OCI-LY1 (cell line): ENCODE results near the gene ACSF2.

ENCODE experiments used
- H2AFZ ChIP-seq: fragments of 200-600 bp; sonication (generic), shearing (Covaris generic); 2 replicates; pipeline ENCODE4 v1.6.0; 2014; ENCODE audit warnings: antibody characterized with exemption, mild to moderate bottlenecking, low read length
- H3F3A ChIP-seq: fragments of 200-600 bp; sonication (generic), shearing (Covaris generic); 2 replicates; pipeline ENCODE4 v1.6.0; 2014; ENCODE audit warnings: mild to moderate bottlenecking, antibody characterized with exemption, low read length, moderate library complexity; ENCODE audit not compliant: insufficient read depth
- H3K27ac ChIP-seq: fragments of 200-600 bp; sonication (generic); 2 replicates; pipeline ENCODE4 v1.5.1; 2014; ENCODE audit warnings: low read length, mixed run types, mild to moderate bottlenecking, low read depth; ENCODE audit not compliant: poor library complexity, severe bottlenecking
- H3K27me3 ChIP-seq: fragments of 200-600 bp; sonication (generic); 2 replicates; pipeline ENCODE4 v1.6.0; 2014; ENCODE audit warnings: antibody characterized with exemption, mild to moderate bottlenecking, low read length, moderate library complexity; ENCODE audit not compliant: insufficient read depth
- H3K36me3 ChIP-seq: fragments of 200-600 bp; sonication (generic); 2 replicates; pipeline ENCODE4 v1.6.1; 2014; ENCODE audit warnings: mild to moderate bottlenecking, antibody characterized with exemption, low read length, moderate library complexity, mixed read lengths; ENCODE audit not compliant: insufficient read depth
- H3K4me1 ChIP-seq: fragments of 200-600 bp; sonication (generic); 2 replicates; pipeline ENCODE4 v1.5.1; 2014; ENCODE audit warnings: mild to moderate bottlenecking, low read length, moderate library complexity; ENCODE audit not compliant: insufficient read depth, severe bottlenecking
- H3K4me2 ChIP-seq: fragments of 200-600 bp; sonication (generic), shearing (Covaris generic); 2 replicates; pipeline ENCODE4 v1.6.1; 2014; ENCODE audit warnings: low read length
- H3K4me3 ChIP-seq: fragments of 200-600 bp; sonication (generic); 2 replicates; pipeline ENCODE4 v1.5.1; 2014; ENCODE audit warnings: low read length, low read depth, mild to moderate bottlenecking, mixed read lengths; ENCODE audit not compliant: poor library complexity, severe bottlenecking
- H3K79me2 ChIP-seq: fragments of 200-600 bp; shearing (Covaris generic); 2 replicates; pipeline ENCODE4 v1.6.1; 2016; ENCODE audit warnings: mixed run types, low read length, mixed read lengths; ENCODE audit not compliant: insufficient read depth
- H3K9ac ChIP-seq: fragments of 200-600 bp; sonication (generic), shearing (Covaris generic); 2 replicates; pipeline ENCODE4 v1.6.1; 2014; ENCODE audit warnings: mild to moderate bottlenecking, low read length, mixed read lengths
- H3K9me2 ChIP-seq: fragments of 200-600 bp; sonication (generic), shearing (Covaris generic); 2 replicates; pipeline ENCODE4 v1.6.1; 2014; ENCODE audit warnings: low read depth, mild to moderate bottlenecking, low read length, mixed read lengths
- H3K9me3 ChIP-seq: fragments of 200-600 bp; shearing (Covaris generic); 2 replicates; pipeline ENCODE4 v1.6.1; 2014; ENCODE audit warnings: low read length, mixed read lengths
- H4K20me1 ChIP-seq: fragments of 200-600 bp; sonication (generic), shearing (Covaris generic); 2 replicates; pipeline ENCODE4 v1.6.0; 2016; ENCODE audit warnings: mild to moderate bottlenecking, low read length; ENCODE audit not compliant: insufficient read depth
- EZH2 ChIP-seq: fragments of 200-600 bp; sonication (generic), shearing (Covaris generic); IDR thresholded peaks from 2 replicates; pipeline ENCODE4 v1.8.0; 2017; ENCODE audit warnings: borderline replicate concordance, mixed run types, mild to moderate bottlenecking, antibody characterized with exemption, low read length, moderate library complexity, mixed read lengths
- TF ChIP-seq, protein P1 (sequence below): fragments of 200-600 bp; sonication (generic), shearing (Covaris generic); IDR thresholded peaks from 2 replicates; pipeline ENCODE4 v1.5.1; 2017; ENCODE audit warnings: mild to moderate bottlenecking, antibody characterized with exemption, low read length, moderate library complexity, mixed read lengths

Gene ACSF2

DNA sequence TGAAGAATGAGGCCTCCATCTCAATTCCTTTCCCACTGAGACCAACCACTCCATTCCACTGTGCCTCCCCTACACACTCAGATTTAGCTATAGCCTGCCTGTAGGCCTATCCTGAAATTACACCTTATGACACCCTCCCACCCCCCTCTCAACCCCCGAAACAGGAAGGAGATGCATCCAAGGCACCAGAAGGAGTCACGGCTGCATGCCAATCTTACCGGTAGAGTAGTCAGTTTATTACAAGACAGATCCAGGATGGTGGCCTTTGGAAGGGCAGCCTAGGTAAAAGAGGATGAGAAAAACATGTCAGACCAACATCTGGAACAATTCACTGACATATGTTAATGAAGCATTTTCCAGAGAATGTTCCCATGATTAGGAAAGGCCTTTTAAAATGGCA lies 31.3 kb upstream of the ACSF2 start:
- Histone ChIP-seq H3K27me3 (no peaks in the 10 kb centered on the region; the same call in 1 of the 2 replicates), H3K36me3 (peaks cover 54% of the 10 kb centered on the region), H3K9me3 (no peaks in the 10 kb centered on the region), H3K4me1 (peaks cover 32% of the 10 kb centered on the region), H3K4me2 (no peak overlapping the region), H3K27ac (no peak overlapping the region), H4K20me1 (no peaks in the 10 kb centered on the region), H3K9me2 (no peaks in the 10 kb centered on the region), H3K4me3 (no peak overlapping the region), H3F3A (no peaks in the 10 kb centered on the region), H3K9ac (no peak overlapping the region), H2AFZ (no peak overlapping the region), H3K79me2 (peaks cover 19% of the 10 kb centered on the region)
- TF ChIP-seq, protein P1, sequence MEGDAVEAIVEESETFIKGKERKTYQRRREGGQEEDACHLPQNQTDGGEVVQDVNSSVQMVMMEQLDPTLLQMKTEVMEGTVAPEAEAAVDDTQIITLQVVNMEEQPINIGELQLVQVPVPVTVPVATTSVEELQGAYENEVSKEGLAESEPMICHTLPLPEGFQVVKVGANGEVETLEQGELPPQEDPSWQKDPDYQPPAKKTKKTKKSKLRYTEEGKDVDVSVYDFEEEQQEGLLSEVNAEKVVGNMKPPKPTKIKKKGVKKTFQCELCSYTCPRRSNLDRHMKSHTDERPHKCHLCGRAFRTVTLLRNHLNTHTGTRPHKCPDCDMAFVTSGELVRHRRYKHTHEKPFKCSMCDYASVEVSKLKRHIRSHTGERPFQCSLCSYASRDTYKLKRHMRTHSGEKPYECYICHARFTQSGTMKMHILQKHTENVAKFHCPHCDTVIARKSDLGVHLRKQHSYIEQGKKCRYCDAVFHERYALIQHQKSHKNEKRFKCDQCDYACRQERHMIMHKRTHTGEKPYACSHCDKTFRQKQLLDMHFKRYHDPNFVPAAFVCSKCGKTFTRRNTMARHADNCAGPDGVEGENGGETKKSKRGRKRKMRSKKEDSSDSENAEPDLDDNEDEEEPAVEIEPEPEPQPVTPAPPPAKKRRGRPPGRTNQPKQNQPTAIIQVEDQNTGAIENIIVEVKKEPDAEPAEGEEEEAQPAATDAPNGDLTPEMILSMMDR: no peak
- TF ChIP-seq EZH2: no peak

DNA sequence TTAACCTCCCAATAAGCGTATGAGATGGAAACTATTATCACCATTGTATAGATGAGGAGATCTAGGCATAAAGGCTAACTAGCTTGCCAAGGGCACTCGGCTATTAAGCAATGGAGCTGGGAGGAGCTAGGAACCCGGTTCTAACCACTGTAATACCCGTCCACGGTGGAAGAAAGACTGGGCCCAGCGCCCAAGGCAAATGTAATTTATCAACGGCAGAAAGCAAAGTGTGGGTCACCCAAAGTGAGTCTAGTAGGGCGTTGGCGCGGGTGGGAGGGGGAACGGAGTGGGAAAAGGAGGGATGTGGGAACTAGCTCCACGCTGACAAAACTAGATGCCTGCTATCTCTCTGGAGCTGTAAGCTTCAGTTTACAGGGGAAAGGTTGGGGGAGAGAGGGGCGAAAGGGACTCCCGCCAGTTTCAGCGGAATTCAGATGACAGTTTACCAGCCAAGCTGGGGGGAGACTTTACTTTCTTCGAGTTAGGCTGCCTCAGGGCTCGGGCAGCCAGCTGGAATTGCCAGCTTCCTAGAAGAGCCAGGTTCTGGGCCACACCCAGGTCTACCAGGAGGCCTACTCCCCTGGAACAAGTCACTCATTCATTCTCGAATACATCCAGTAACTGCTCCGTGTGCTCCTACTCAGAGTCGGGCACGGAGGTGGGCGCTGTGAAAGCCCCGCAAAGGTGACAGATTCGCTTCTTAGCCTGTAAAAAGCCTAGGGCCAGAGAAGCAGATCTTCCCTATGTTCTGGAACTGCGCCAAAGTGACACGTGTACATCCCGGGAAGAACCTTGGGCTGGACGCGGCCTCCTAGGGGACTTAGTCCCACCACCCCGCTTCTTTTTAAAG lies 29.5 kb upstream of the ACSF2 start:
- H3K9ac ChIP-seq: peak overlapping the region; percentile 80
- no peak overlapping the region for H3K27ac ChIP-seq
- H3K9me2 ChIP-seq: no peaks in the 10 kb centered on the region
- no peak overlapping the region for H2AFZ ChIP-seq
- H3K4me3 ChIP-seq: peak overlapping the region; percentile 79
- no peaks in the 10 kb centered on the region for H4K20me1 ChIP-seq
- H3F3A ChIP-seq: no peaks in the 10 kb centered on the region
- peak overlapping the region; percentile 92 for H3K4me2 ChIP-seq
- peaks cover 27% of the 10 kb centered on the region for H3K4me1 ChIP-seq
- H3K27me3 ChIP-seq: no peaks in the 10 kb centered on the region; the same call in 1 of the 2 replicates
- H3K9me3 ChIP-seq: no peaks in the 10 kb centered on the region
- peaks cover 36% of the 10 kb centered on the region for H3K36me3 ChIP-seq
- no peak for TF ChIP-seq EZH2
- TF ChIP-seq, protein P1: no peak
- peaks cover 19% of the 10 kb centered on the region for H3K79me2 ChIP-seq

DNA sequence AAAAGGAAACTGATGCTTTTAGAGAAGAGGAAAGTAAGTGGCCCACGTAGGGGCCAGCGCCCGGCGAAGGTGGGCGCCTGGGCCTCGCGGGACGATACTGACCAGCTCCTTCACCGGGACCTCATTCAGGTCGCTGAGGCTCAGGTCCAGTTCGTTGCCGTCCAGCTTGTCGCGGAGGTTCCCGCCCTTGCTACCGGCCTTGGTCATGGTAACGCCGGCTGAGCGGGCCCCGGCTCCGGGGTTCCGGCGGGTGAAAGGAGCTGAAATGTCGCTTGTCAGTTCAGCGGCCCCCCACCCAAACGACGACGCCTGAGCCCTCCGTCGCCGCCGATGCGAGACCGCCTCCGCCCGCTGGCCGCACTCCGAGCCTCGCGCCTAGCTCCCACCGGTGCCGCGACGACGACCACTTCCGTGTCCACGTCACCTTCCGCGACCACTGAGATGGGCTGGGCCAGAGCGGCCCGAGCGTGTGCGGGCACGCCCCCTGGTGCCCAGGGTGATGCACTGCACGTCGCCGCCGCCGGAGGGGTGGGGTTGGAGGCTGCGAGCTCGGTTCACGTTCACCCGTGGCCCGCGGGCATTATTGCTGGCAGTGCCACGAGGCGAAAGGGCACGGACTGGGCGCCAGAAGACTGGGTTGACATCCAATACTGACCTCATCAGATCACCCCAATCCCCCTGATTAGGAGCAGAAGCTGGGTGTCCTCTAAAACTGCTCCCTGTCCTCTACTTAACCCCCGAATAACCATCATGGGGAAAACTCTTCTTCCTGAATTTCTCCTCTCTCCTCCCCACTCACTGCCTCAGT lies 28.7 kb upstream of the ACSF2 start, which contains the start of gene LRRC59:
Gene LRRC59 (minus strand): TSS at position 413 of the 808 bp plus-strand sequence. CDS start 206 bp downstream, at position 207.
- Histone ChIP-seq H3K36me3 (peaks cover 28% of the 10 kb centered on the region), H3K4me2 (peak within 1 kb of the TSS; percentile 92), H3K4me1 (peaks cover 24% of the 10 kb centered on the region), H3F3A (no peaks in the 10 kb centered on the region), H3K9me3 (no peaks in the 10 kb centered on the region), H4K20me1 (no peaks in the 10 kb centered on the region), H3K9me2 (no peaks in the 10 kb centered on the region), H3K27ac (no peak within 1 kb of the TSS), H3K79me2 (peaks cover 19% of the 10 kb centered on the region), H3K27me3 (no peaks in the 10 kb centered on the region; the same call in 1 of the 2 replicates), H2AFZ (peak within 1 kb of the TSS; percentile 86), H3K9ac (peak within 1 kb of the TSS; percentile 80), H3K4me3 (peak within 1 kb of the TSS; percentile 79)
- no peak for TF ChIP-seq EZH2
- TF ChIP-seq, protein P1: peak; percentile 91
